Measurements from ENCODE around the gene DEFB131A. TPM values are rescaled to one million over a fixed set of nuclear protein-coding genes. Genes with fewer than 3 reads are reported as not detected.
A peak's percentile ranks its signal among the peaks of the same experiment; 100 is the strongest.
"Not testable (repeated sequence)": the region's sequence is repeated elsewhere in the genome, so short reads cannot be mapped to it uniquely, and the experiment has no call there.

The DEFB131A gene
- total RNA-seq, 2 experiments from 2014 or later: not detected

- H3K27ac Mint-ChIP-seq; H3K36me3 Mint-ChIP-seq (ENCODE audit: low read depth); H3K9me3 Mint-ChIP-seq; H3K4me1 Mint-ChIP-seq; DNase-seq; POLR2A ChIA-PET; H3K27me3 Mint-ChIP-seq; CTCF ChIA-PET; H3K4me3 Mint-ChIP-seq: not testable (repeated sequence)
Observed at GRCh38 chr4:9480066-9480465, 35.9 kb downstream of the DEFB131A start.

DNA sequence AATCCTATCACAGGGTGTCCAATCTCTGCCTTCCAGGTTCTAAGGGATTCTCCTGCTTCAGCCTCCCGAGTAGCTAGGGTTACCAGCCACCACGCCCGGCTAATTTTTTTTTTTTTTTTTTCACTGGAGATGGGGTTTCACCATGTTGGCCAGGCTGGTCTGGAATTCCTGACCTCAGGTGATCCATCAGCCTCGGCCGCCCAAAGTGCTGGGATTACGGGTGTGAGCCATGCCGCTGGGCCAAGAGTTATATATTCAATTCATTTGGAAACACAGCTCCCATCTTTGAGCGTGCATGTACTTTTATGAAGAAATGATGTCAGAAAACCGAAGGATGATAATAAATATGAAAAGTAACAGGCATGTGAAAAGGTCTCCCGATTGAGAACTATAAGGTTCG, 38.7 kb downstream of the DEFB131A start:
- POLR2A ChIA-PET; CTCF ChIA-PET; H3K36me3 Mint-ChIP-seq (ENCODE audit: low read depth); H3K9me3 Mint-ChIP-seq; H3K27ac Mint-ChIP-seq; H3K27me3 Mint-ChIP-seq; H3K4me1 Mint-ChIP-seq; H3K4me3 Mint-ChIP-seq; DNase-seq: not testable (repeated sequence)

- H3K27me3 Mint-ChIP-seq; H3K4me3 Mint-ChIP-seq; H3K4me1 Mint-ChIP-seq; H3K36me3 Mint-ChIP-seq (ENCODE audit: low read depth); H3K27ac Mint-ChIP-seq; POLR2A ChIA-PET; CTCF ChIA-PET; H3K9me3 Mint-ChIP-seq; DNase-seq: not testable (repeated sequence)
Observed at GRCh38 chr4:9483682-9484081, 39.5 kb downstream of the DEFB131A start.

DNA sequence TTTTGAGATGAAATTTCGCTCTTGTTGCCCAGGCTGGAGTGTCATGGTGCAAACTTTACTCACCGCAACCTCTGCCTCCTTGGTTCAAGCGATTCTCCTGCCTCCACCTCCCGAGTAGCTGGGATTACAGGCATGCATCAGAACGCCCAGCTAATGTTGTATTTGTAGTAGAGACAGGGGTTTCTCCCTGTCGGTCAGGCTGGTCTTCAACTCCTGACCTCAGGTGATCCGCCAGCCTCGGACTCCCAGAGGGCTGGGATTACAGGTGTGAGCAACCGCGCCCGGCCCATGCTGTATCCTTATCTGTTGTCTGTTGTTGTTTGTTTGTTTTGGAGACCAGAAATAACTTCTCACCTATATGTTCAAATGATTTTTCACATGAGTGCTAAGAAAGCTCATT, 42.7 kb downstream of the DEFB131A start:
- POLR2A ChIA-PET; H3K9me3 Mint-ChIP-seq; DNase-seq; H3K27me3 Mint-ChIP-seq; H3K27ac Mint-ChIP-seq; H3K4me3 Mint-ChIP-seq; H3K4me1 Mint-ChIP-seq; CTCF ChIA-PET; H3K36me3 Mint-ChIP-seq (ENCODE audit: low read depth): not testable (repeated sequence)

GRCh38 chr4:9488796-9489195, 44.6 kb downstream of the DEFB131A start:
- CTCF ChIA-PET; H3K4me1 Mint-ChIP-seq; DNase-seq; H3K27me3 Mint-ChIP-seq; H3K27ac Mint-ChIP-seq; POLR2A ChIA-PET; H3K9me3 Mint-ChIP-seq; H3K4me3 Mint-ChIP-seq; H3K36me3 Mint-ChIP-seq (ENCODE audit: low read depth): not testable (repeated sequence)

GRCh38 chr4:9490496-9490895, 46.3 kb downstream of the DEFB131A start:
- CTCF ChIA-PET; H3K36me3 Mint-ChIP-seq (ENCODE audit: low read depth); H3K27ac Mint-ChIP-seq; H3K27me3 Mint-ChIP-seq; POLR2A ChIA-PET; H3K9me3 Mint-ChIP-seq; H3K4me3 Mint-ChIP-seq; DNase-seq; H3K4me1 Mint-ChIP-seq: not testable (repeated sequence)

- H3K27me3 Mint-ChIP-seq, POLR2A ChIA-PET: not testable (repeated sequence)
Observed at GRCh38 chr4:9490986-9491385, 46.8 kb downstream of the DEFB131A start.

DNA sequence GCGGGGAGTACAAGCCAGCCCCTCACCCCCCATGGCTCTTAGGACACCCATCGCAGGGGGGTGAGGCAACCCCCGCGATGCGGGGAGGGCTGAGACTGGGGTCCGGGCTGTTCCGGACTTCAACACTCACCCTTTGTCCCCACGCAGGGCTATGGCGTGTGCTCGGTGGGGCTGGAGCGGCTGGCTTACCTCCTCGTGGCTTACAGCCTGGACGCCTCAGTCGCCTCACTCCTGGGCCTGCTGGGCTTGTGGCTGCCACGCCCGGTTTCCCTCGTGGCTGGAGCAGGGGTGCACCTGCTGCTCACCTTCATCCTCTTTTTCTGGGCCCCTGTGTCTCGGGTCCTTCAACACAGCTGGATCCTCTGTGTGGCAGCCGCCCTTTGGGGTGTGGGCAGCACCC, 49.4 kb downstream of the DEFB131A start:
- H3K9me3 Mint-ChIP-seq; H3K27me3 Mint-ChIP-seq; H3K27ac Mint-ChIP-seq; H3K36me3 Mint-ChIP-seq (ENCODE audit: low read depth); DNase-seq; POLR2A ChIA-PET; H3K4me1 Mint-ChIP-seq; H3K4me3 Mint-ChIP-seq; CTCF ChIA-PET: not testable (repeated sequence)

More at GRCh38 chr4:9490986-9491385, 46.8 kb downstream of the DEFB131A start:
- H3K4me1 Mint-ChIP-seq; CTCF ChIA-PET; H3K9me3 Mint-ChIP-seq; DNase-seq; H3K36me3 Mint-ChIP-seq (ENCODE audit: low read depth); H3K27ac Mint-ChIP-seq; H3K4me3 Mint-ChIP-seq: not testable (repeated sequence)

- H3K4me1 Mint-ChIP-seq; H3K4me3 Mint-ChIP-seq; DNase-seq; H3K9me3 Mint-ChIP-seq; H3K27me3 Mint-ChIP-seq; H3K36me3 Mint-ChIP-seq (ENCODE audit: low read depth); POLR2A ChIA-PET; H3K27ac Mint-ChIP-seq: not testable (repeated sequence)
- CTCF ChIA-PET: interaction anchor here (0.8 kb wide), 1 partner anchor 38 kb away, joined by 3 read pairs; no protein-coding TSS in a partner anchor
Observed at GRCh38 chr4:9494256-9495035, 50.2 kb downstream of the DEFB131A start.

- CTCF ChIA-PET: interaction anchor here (0.8 to 1.1 kb wide), 2 partner anchors 37 to 196 kb away, joined by 3 to 4 read pairs; no protein-coding TSS in a partner anchor
- H3K27ac Mint-ChIP-seq; H3K27me3 Mint-ChIP-seq; H3K4me1 Mint-ChIP-seq; POLR2A ChIA-PET; H3K9me3 Mint-ChIP-seq; H3K36me3 Mint-ChIP-seq (ENCODE audit: low read depth); H3K4me3 Mint-ChIP-seq: not testable (repeated sequence)
- peak; percentile 69 for DNase-seq
Observed at GRCh38 chr4:9495443-9495842, 51.2 kb downstream of the DEFB131A start.

DNA sequence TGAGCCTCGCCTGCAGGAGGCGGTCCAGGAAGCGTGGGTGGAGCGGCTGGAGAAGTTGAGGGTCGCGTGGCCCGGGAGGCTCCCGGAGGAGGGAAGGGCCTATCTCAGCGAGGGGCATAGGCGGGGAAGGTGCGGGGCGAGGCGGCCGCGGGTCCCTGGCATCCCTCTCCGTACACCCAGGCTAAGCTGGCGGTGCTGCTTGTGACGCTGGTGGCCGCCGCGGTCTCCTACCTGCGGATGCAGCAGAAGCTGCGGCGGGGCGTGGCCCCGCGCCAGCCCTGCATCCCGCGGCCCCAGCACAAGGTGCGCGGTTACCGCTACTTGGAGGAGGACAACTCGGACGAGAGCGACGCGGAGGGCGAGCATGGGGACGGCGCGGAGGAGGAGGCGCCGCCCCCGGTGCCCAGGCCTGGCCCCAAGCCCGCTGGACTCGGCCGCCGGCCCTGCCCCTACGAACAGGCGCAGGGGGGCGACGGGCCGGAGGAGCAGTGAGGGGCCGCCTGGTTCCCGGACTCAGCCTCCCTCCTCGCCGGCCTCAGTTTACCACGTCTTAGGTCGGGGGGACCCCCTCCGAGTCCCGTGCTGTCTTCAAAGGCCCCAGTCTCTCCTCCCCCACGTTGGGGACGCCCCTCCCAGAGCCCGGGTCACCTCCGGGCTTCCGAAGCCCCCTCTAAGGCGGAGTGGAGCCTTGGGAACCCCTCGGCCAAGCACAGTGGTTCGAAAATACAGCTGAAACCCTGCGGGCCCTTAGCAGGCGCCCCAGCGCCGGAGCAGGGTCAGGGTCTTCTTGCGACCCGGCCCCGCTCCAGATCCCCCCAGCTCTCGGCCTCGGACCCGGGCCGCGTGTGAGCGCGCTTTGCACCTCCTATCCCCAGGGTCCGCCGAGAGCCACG, 53.6 kb downstream of the DEFB131A start:
- H3K36me3 Mint-ChIP-seq (ENCODE audit: low read depth); H3K27me3 Mint-ChIP-seq; H3K27ac Mint-ChIP-seq; H3K4me1 Mint-ChIP-seq; CTCF ChIA-PET; POLR2A ChIA-PET; H3K4me3 Mint-ChIP-seq; H3K9me3 Mint-ChIP-seq; DNase-seq: not testable (repeated sequence)

DNA sequence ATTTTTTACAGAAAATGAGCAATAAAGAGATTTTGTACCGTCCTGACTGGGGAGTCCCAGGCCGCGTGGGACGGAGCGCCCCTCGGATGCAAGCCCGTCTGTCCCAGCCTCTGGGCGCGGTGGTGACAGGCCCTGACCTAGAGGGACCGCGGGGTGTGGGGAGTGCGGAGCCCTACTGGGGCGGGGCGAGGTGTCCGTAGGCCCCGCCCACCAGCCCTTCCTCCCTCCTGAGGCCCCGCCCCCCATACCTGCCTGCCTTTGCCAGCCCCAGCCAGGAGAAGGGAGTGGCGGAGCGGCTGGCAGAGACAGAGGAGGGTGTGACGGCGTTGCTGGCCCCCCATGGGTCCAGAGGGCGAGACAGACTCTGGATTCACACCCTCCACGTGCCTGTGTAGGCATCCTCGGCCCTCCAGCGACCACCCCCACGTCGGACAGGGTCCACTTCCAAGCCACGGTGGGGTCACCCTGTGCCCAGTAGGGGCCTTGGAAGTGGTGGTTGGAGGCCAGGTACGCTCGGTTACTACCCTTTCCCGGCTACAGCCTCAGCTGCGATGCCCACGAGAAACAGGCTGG, 54.3 kb downstream of the DEFB131A start:
- H3K27me3 Mint-ChIP-seq; H3K9me3 Mint-ChIP-seq; H3K4me3 Mint-ChIP-seq; H3K4me1 Mint-ChIP-seq; DNase-seq; H3K36me3 Mint-ChIP-seq (ENCODE audit: low read depth); H3K27ac Mint-ChIP-seq; CTCF ChIA-PET; POLR2A ChIA-PET: not testable (repeated sequence)

DNA sequence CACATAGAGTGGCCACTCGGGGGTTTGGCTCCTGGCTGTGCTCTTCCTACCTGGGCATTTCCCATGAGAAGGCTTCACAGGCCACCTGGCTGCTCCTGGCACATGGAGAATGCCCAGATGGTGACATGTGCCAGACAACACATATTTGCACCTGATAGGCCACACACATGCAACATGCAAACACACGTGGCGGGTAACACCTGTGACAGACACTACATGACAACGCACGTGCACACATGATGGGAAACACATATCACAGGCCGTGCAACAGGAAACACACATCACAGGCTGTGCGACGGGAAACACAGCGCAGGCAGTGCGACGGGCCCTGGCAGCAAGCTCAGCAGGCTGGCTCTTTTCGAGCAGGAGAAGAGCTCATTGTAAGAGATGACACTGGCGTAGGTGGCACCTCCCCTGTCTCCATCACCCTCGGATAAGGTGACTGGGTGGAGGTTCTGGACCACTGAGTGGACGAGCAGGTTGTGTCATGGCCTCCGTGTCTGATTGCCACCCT, 55.8 kb downstream of the DEFB131A start:
- POLR2A ChIA-PET; H3K4me1 Mint-ChIP-seq; H3K27ac Mint-ChIP-seq; H3K4me3 Mint-ChIP-seq; H3K9me3 Mint-ChIP-seq; H3K36me3 Mint-ChIP-seq (ENCODE audit: low read depth); H3K27me3 Mint-ChIP-seq; CTCF ChIA-PET; DNase-seq: not testable (repeated sequence)

Measured in activated CD4-positive, alpha-beta memory T cell treated with anti-CD3 and anti-CD28 coated beads, Interleukin-2, amount 10 ng/mL, durations not matched to agents 7 days and 5 days (primary cell).